ENCODE results near the gene EPAS1.
"Not testable (repeated sequence)": the region's sequence is repeated elsewhere in the genome, so short reads cannot be mapped to it uniquely, and the experiment has no call there.

Gene EPAS1

GRCh38 chr2:46393347-46393820 lies 96.2 kb downstream of the EPAS1 start:
- Mint-ChIP-seq H3K9me3 (no peaks in the 10 kb centered on the region), H3K4me1 (ENCODE audit: low read depth) (peaks cover 13% of the 10 kb centered on the region)

GRCh38 chr2:46393865-46394264 lies 96.7 kb downstream of the EPAS1 start:
- Mint-ChIP-seq H3K27ac (no peak overlapping the region), H3K9me3 (no peaks in the 10 kb centered on the region), H3K4me1 (ENCODE audit: low read depth) (peaks cover 9% of the 10 kb centered on the region), H3K27me3 (no peaks in the 10 kb centered on the region), H3K36me3 (ENCODE audit: low read depth) (peaks cover 6% of the 10 kb centered on the region), H3K4me3 (no peak overlapping the region)
- intact Hi-C loops (cut with micrococcal nuclease), result no loop called here

More at GRCh38 chr2:46393347-46393820, 96.2 kb downstream of the EPAS1 start:
- Mint-ChIP-seq H3K36me3 (ENCODE audit: low read depth) (peaks cover 7% of the 10 kb centered on the region), H3K4me3 (no peak overlapping the region), H3K27ac (no peak overlapping the region), H3K27me3 (no peaks in the 10 kb centered on the region)
- intact Hi-C loops (cut with micrococcal nuclease), result no loop called here

GRCh38 chr2:46394649-46395510 lies 97.7 kb downstream of the EPAS1 start:
- H3K4me1 Mint-ChIP-seq (ENCODE audit: low read depth), result peaks cover 5% of the 10 kb centered on the region
- H3K9me3 Mint-ChIP-seq, result no peaks in the 10 kb centered on the region
- H3K27ac Mint-ChIP-seq, result no peak overlapping the region
- H3K4me3 Mint-ChIP-seq, result no peak overlapping the region
- no peaks in the 10 kb centered on the region for H3K27me3 Mint-ChIP-seq
- no peaks in the 10 kb centered on the region for H3K36me3 Mint-ChIP-seq (ENCODE audit: low read depth)
- intact Hi-C loops (cut with micrococcal nuclease), result no loop called here

GRCh38 chr2:46395730-46396129 lies 98.5 kb downstream of the EPAS1 start:
- H3K27ac Mint-ChIP-seq; H3K4me1 Mint-ChIP-seq (ENCODE audit: low read depth); H3K27me3 Mint-ChIP-seq; H3K4me3 Mint-ChIP-seq; intact Hi-C loops (cut with micrococcal nuclease); H3K9me3 Mint-ChIP-seq; H3K36me3 Mint-ChIP-seq (ENCODE audit: low read depth): not testable (repeated sequence)

- Mint-ChIP-seq H3K4me3 (no peak overlapping the region), H3K27me3 (no peaks in the 10 kb centered on the region), H3K4me1 (ENCODE audit: low read depth) (peaks cover 4% of the 10 kb centered on the region), H3K9me3 (no peaks in the 10 kb centered on the region), H3K36me3 (ENCODE audit: low read depth) (no peaks in the 10 kb centered on the region), H3K27ac (no peak overlapping the region)
- intact Hi-C loops (cut with micrococcal nuclease), result no loop called here
Measured at GRCh38 chr2:46400016-46400415, 102.8 kb downstream of the EPAS1 start.

GRCh38 chr2:46402874-46403273 lies 105.7 kb downstream of the EPAS1 start:
- intact Hi-C loops (cut with micrococcal nuclease), result no loop called here
- H3K4me1 Mint-ChIP-seq (ENCODE audit: low read depth), result no peaks in the 10 kb centered on the region
- H3K36me3 Mint-ChIP-seq (ENCODE audit: low read depth), result no peaks in the 10 kb centered on the region
- H3K27ac Mint-ChIP-seq, result no peak overlapping the region
- H3K4me3 Mint-ChIP-seq, result no peak overlapping the region
- no peaks in the 10 kb centered on the region for H3K9me3 Mint-ChIP-seq
- no peaks in the 10 kb centered on the region for H3K27me3 Mint-ChIP-seq

- Mint-ChIP-seq H3K9me3 (no peaks in the 10 kb centered on the region), H3K27me3 (no peaks in the 10 kb centered on the region), H3K4me1 (ENCODE audit: low read depth) (peaks cover 6% of the 10 kb centered on the region), H3K27ac (no peak overlapping the region), H3K36me3 (ENCODE audit: low read depth) (no peaks in the 10 kb centered on the region), H3K4me3 (no peak overlapping the region)
- intact Hi-C loops (cut with micrococcal nuclease), result no loop called here
Measured at GRCh38 chr2:46404181-46404759, 107.1 kb downstream of the EPAS1 start.

- no peak overlapping the region for H3K4me3 Mint-ChIP-seq
- H3K27ac Mint-ChIP-seq, result no peak overlapping the region
- intact Hi-C loops (cut with micrococcal nuclease), result no loop called here
- H3K9me3 Mint-ChIP-seq, result no peaks in the 10 kb centered on the region
- no peaks in the 10 kb centered on the region for H3K27me3 Mint-ChIP-seq
- H3K36me3 Mint-ChIP-seq (ENCODE audit: low read depth), result no peaks in the 10 kb centered on the region
- peaks cover 6% of the 10 kb centered on the region for H3K4me1 Mint-ChIP-seq (ENCODE audit: low read depth)
Measured at GRCh38 chr2:46407852-46408455, 110.7 kb downstream of the EPAS1 start.

- no peaks in the 10 kb centered on the region for H3K27me3 Mint-ChIP-seq
- no peaks in the 10 kb centered on the region for H3K9me3 Mint-ChIP-seq
- intact Hi-C loops (cut with micrococcal nuclease), result no loop called here
- no peak overlapping the region for H3K27ac Mint-ChIP-seq
- peaks cover 6% of the 10 kb centered on the region for H3K4me1 Mint-ChIP-seq (ENCODE audit: low read depth)
- no peaks in the 10 kb centered on the region for H3K36me3 Mint-ChIP-seq (ENCODE audit: low read depth)
- no peak overlapping the region for H3K4me3 Mint-ChIP-seq
Measured at GRCh38 chr2:46409756-46410155, 112.5 kb downstream of the EPAS1 start.

GRCh38 chr2:46410273-46411244 lies 113.4 kb downstream of the EPAS1 start:
- Mint-ChIP-seq H3K27me3 (no peaks in the 10 kb centered on the region), H3K4me3 (no peak overlapping the region), H3K36me3 (ENCODE audit: low read depth) (no peaks in the 10 kb centered on the region), H3K9me3 (peaks cover under 1% of the 10 kb centered on the region), H3K4me1 (ENCODE audit: low read depth) (peaks cover 6% of the 10 kb centered on the region), H3K27ac (no peak overlapping the region)
- intact Hi-C loops (cut with micrococcal nuclease), result no loop called here

- Mint-ChIP-seq H3K9me3 (peaks cover 7% of the 10 kb centered on the region), H3K4me1 (ENCODE audit: low read depth) (peaks cover 6% of the 10 kb centered on the region), H3K27me3 (no peaks in the 10 kb centered on the region), H3K27ac (no peak overlapping the region), H3K4me3 (no peak overlapping the region), H3K36me3 (ENCODE audit: low read depth) (no peaks in the 10 kb centered on the region)
- intact Hi-C loops (cut with micrococcal nuclease), result no loop called here
Measured at GRCh38 chr2:46411245-46411641, 114.0 kb downstream of the EPAS1 start.

GRCh38 chr2:46411985-46412384 lies 114.8 kb downstream of the EPAS1 start:
- H3K4me1 Mint-ChIP-seq (ENCODE audit: low read depth), result peaks cover 6% of the 10 kb centered on the region
- H3K27me3 Mint-ChIP-seq, result no peaks in the 10 kb centered on the region
- peaks cover 15% of the 10 kb centered on the region for H3K9me3 Mint-ChIP-seq
- H3K27ac Mint-ChIP-seq, result no peak overlapping the region
- intact Hi-C loops (cut with micrococcal nuclease), result no loop called here
- H3K4me3 Mint-ChIP-seq, result no peak overlapping the region
- H3K36me3 Mint-ChIP-seq (ENCODE audit: low read depth), result no peaks in the 10 kb centered on the region

GRCh38 chr2:46413111-46413510 lies 115.9 kb downstream of the EPAS1 start:
- Mint-ChIP-seq H3K4me1 (ENCODE audit: low read depth) (peaks cover 6% of the 10 kb centered on the region), H3K4me3 (no peak overlapping the region), H3K36me3 (ENCODE audit: low read depth) (no peaks in the 10 kb centered on the region), H3K27me3 (no peaks in the 10 kb centered on the region), H3K27ac (no peak overlapping the region), H3K9me3 (peaks cover 26% of the 10 kb centered on the region)
- intact Hi-C loops (cut with micrococcal nuclease), result no loop called here
